Mesodermal cell (in vitro differentiated cells): ENCODE results near the gene AUH.
"Not testable (repeated sequence)": the region's sequence is repeated elsewhere in the genome, so short reads cannot be mapped to it uniquely, and the experiment has no call there.

Source experiments
- H3K27ac ChIP-seq: 2 replicates; pipeline ENCODE4 v1.7.0; 2013; ENCODE audit warnings: mild to moderate bottlenecking, low read depth, low read length, moderate library complexity; ENCODE audit not compliant: severe bottlenecking
- H3K36me3 ChIP-seq: 2 replicates; pipeline ENCODE4 v1.7.1; 2013; ENCODE audit warnings: mild to moderate bottlenecking, low read length, moderate library complexity; ENCODE audit not compliant: control insufficient read depth, insufficient read depth
- H3K4me1 ChIP-seq: one replicate; pipeline ENCODE4 v1.7.1; 2013; ENCODE audit warnings: mild to moderate bottlenecking, low read length; ENCODE audit not compliant: insufficient read depth, control insufficient read depth, poor library complexity, severe bottlenecking
- H3K4me3 ChIP-seq: 2 replicates; pipeline ENCODE4 v1.7.0; 2013; ENCODE audit warnings: low read length, control low read depth, mild to moderate bottlenecking; ENCODE audit not compliant: insufficient read depth, poor library complexity, severe bottlenecking; ENCODE audit errors: extremely low read depth
- H3K9me3 ChIP-seq: 2 replicates; pipeline ENCODE4 v1.7.1; 2013; ENCODE audit warnings: mild to moderate bottlenecking, low read length, moderate library complexity; ENCODE audit not compliant: control insufficient read depth
- WGBS, 2 experiments: methylation state at CpG; one replicate each; pipeline ENCODE4 v1.1.5; 2013; ENCODE audit warnings: missing lambda C conversion rate in 2 of 2; ENCODE audit not compliant: insufficient coverage in 2 of 2; 5-methylcytosine and 5-hydroxymethylcytosine counted together

Gene AUH

GRCh38 chr9:91395106-91395552 lies 33.4 kb upstream of the AUH start:
- no peak overlapping the region for H3K4me3 ChIP-seq
- H3K9me3 ChIP-seq = no peaks in the 10 kb centered on the region
- H3K27ac ChIP-seq = no peak overlapping the region
- 82 to 100% methylated on average over 2 of the region's 4 CpGs for WGBS, 2 experiments
- H3K4me1 ChIP-seq = peaks cover 4% of the 10 kb centered on the region
- H3K36me3 ChIP-seq = no peaks in the 10 kb centered on the region

GRCh38 chr9:91393826-91394225 lies 32.1 kb upstream of the AUH start:
- Histone ChIP-seq H3K27ac (no peak overlapping the region), H3K36me3 (no peaks in the 10 kb centered on the region), H3K4me3 (no peak overlapping the region), H3K9me3 (no peaks in the 10 kb centered on the region), H3K4me1 (peaks cover 4% of the 10 kb centered on the region)
- 94 to 96% methylated on average over 2 of the region's 5 CpGs for WGBS, 2 experiments

- H3K36me3 ChIP-seq = no peaks in the 10 kb centered on the region
- WGBS, 2 experiments = no CpG with 5 or more reads among the region's 1 CpG
- no peaks in the 10 kb centered on the region for H3K9me3 ChIP-seq
- no peak overlapping the region for H3K4me3 ChIP-seq
- no peak overlapping the region for H3K27ac ChIP-seq
- peaks cover 4% of the 10 kb centered on the region for H3K4me1 ChIP-seq
Measured at GRCh38 chr9:91392435-91392834, 30.7 kb upstream of the AUH start.

GRCh38 chr9:91391818-91392217 lies 30.1 kb upstream of the AUH start:
- H3K4me3 ChIP-seq = no peak overlapping the region
- WGBS, 2 experiments = 78 to 100% methylated on average over 1 of the region's 2 CpGs
- no peaks in the 10 kb centered on the region for H3K36me3 ChIP-seq
- no peaks in the 10 kb centered on the region for H3K9me3 ChIP-seq
- H3K27ac ChIP-seq = no peak overlapping the region
- peaks cover 4% of the 10 kb centered on the region for H3K4me1 ChIP-seq

GRCh38 chr9:91391412-91391811 lies 29.7 kb upstream of the AUH start:
- H3K27ac ChIP-seq = no peak overlapping the region
- H3K9me3 ChIP-seq = no peaks in the 10 kb centered on the region
- 95% methylated on average over 4 of the region's 5 CpGs; no CpG with 5 or more reads in 1 of the 2 experiments for WGBS, 2 experiments
- no peaks in the 10 kb centered on the region for H3K36me3 ChIP-seq
- H3K4me3 ChIP-seq = no peak overlapping the region
- H3K4me1 ChIP-seq = peaks cover 4% of the 10 kb centered on the region

GRCh38 chr9:91389686-91390085 lies 28.0 kb upstream of the AUH start:
- not testable (repeated sequence) for H3K4me3 ChIP-seq, H3K36me3 ChIP-seq, H3K9me3 ChIP-seq, H3K27ac ChIP-seq, H3K4me1 ChIP-seq
- 69 to 95% methylated on average over 3 to 4 of the region's 4 CpGs for WGBS, 2 experiments

GRCh38 chr9:91386765-91387164 lies 25.0 kb upstream of the AUH start:
- Histone ChIP-seq H3K4me1 (no peaks in the 10 kb centered on the region), H3K4me3 (no peak overlapping the region), H3K9me3 (no peaks in the 10 kb centered on the region), H3K27ac (no peak overlapping the region), H3K36me3 (no peaks in the 10 kb centered on the region)

- Histone ChIP-seq H3K27ac (no peak overlapping the region), H3K4me3 (no peak overlapping the region), H3K9me3 (no peaks in the 10 kb centered on the region), H3K4me1 (no peaks in the 10 kb centered on the region), H3K36me3 (no peaks in the 10 kb centered on the region)
- no CpG with 5 or more reads among the region's 1 CpG for WGBS, 2 experiments
Measured at GRCh38 chr9:91384954-91385353, 23.2 kb upstream of the AUH start.

- Histone ChIP-seq H3K4me1 (no peaks in the 10 kb centered on the region), H3K36me3 (no peaks in the 10 kb centered on the region), H3K4me3 (no peak overlapping the region), H3K9me3 (no peaks in the 10 kb centered on the region), H3K27ac (no peak overlapping the region)
Measured at GRCh38 chr9:91383577-91383976, 21.9 kb upstream of the AUH start.

- H3K4me1 ChIP-seq = no peaks in the 10 kb centered on the region
- no peak overlapping the region for H3K4me3 ChIP-seq
- no peak overlapping the region for H3K27ac ChIP-seq
- H3K9me3 ChIP-seq = no peaks in the 10 kb centered on the region
- no CpG with 5 or more reads among the region's 4 CpGs for WGBS, 2 experiments
- H3K36me3 ChIP-seq = no peaks in the 10 kb centered on the region
Measured at GRCh38 chr9:91382298-91382697, 20.6 kb upstream of the AUH start.

GRCh38 chr9:91379426-91379825 lies 17.7 kb upstream of the AUH start:
- H3K4me1 ChIP-seq = no peaks in the 10 kb centered on the region
- no peak overlapping the region for H3K27ac ChIP-seq
- no peaks in the 10 kb centered on the region for H3K36me3 ChIP-seq
- H3K9me3 ChIP-seq = no peaks in the 10 kb centered on the region
- H3K4me3 ChIP-seq = no peak overlapping the region
- 77 to 81% methylated on average over 2 of the region's 3 CpGs for WGBS, 2 experiments

GRCh38 chr9:91378695-91379127 lies 17.0 kb upstream of the AUH start:
- Histone ChIP-seq H3K4me1 (no peaks in the 10 kb centered on the region), H3K9me3 (no peaks in the 10 kb centered on the region), H3K27ac (no peak overlapping the region), H3K36me3 (no peaks in the 10 kb centered on the region), H3K4me3 (no peak overlapping the region)
- 91 to 100% methylated on average over 1 of the region's 2 CpGs for WGBS, 2 experiments
